HepG2 (cell line): ENCODE data around the gene SRP72. TPM values are rescaled to one million over a fixed set of nuclear protein-coding genes. Genes with fewer than 3 reads are reported as not detected.
A peak's percentile ranks its signal among the peaks of the same experiment; 100 is the strongest.

Source experiments
- KLF16 ChIP-seq, 2 experiments: sonication (generic) in 1 of 2; formaldehyde crosslinking in 1 of 2; IDR thresholded peaks; 2 replicates each; pipeline versions ENCODE4 v1.6.1 to v1.8.0; 2016 to 2023; ENCODE audit warnings: missing genetic modification reagents in 2 of 2, missing compliant biosample characterization in 1 of 2
- KLF9 ChIP-seq: IDR thresholded peaks from 2 replicates; pipeline ENCODE4 v1.6.1; 2016; ENCODE audit warnings: low read depth
- NCOA5 ChIP-seq: sonication (generic); formaldehyde crosslinking; IDR thresholded peaks from 2 replicates; pipeline ENCODE4 v1.4.0; 2020; ENCODE audit warnings: missing genetic modification reagents
- NFIC ChIP-seq: IDR thresholded peaks from 2 replicates; pipeline ENCODE4 v1.6.1; 2012; ENCODE audit warnings: mild to moderate bottlenecking, low read length, inconsistent platforms
- POLR2AphosphoS5 ChIP-seq: IDR thresholded peaks from 2 replicates; pipeline ENCODE4 v1.6.1; 2012; ENCODE audit warnings: low read depth, low read length
- RBM39 ChIP-seq: fragments of 200-400 bp; formaldehyde crosslinking; IDR thresholded peaks from one replicate; pipeline ENCODE4 v1.6.1; 2018; ENCODE audit warnings: antibody characterized with exemption, mild to moderate bottlenecking, low read depth, low read length; ENCODE audit not compliant: poor library complexity, severe bottlenecking
- SALL1 ChIP-seq: sonication (generic); formaldehyde crosslinking; IDR thresholded peaks from 2 replicates; pipeline ENCODE4 v1.8.0; 2022; ENCODE audit warnings: mild to moderate bottlenecking, missing genetic modification reagents
- SIX4 ChIP-seq: sonication (generic); formaldehyde crosslinking; IDR thresholded peaks from 2 replicates; pipeline ENCODE4 v1.4.0; 2020; ENCODE audit warnings: missing genetic modification reagents
- SOX13 ChIP-seq, 3 experiments: fragments of 450-650 bp in 1 of 3; sonication (generic) in 1 of 3; formaldehyde crosslinking in 1 of 3; IDR thresholded peaks in 2 of 3; conservative IDR thresholded peaks in 1 of 3; 2 replicates each; pipeline versions ENCODE4 v1.5.0 to v1.6.1; 2016 to 2020; ENCODE audit warnings: antibody characterized with exemption in 1 of 3, mild to moderate bottlenecking in 1 of 3, missing compliant biosample characterization in 1 of 3, missing genetic modification reagents in 1 of 3, moderate library complexity in 1 of 3
- TEAD2 ChIP-seq: sonication (generic); formaldehyde crosslinking; IDR thresholded peaks from 2 replicates; pipeline ENCODE4 v1.9.0; 2021; ENCODE audit warnings: missing genetic modification reagents
- ZMYM2 ChIP-seq: sonication (generic); formaldehyde crosslinking; IDR thresholded peaks from 2 replicates; pipeline ENCODE4 v1.8.0; 2022; ENCODE audit warnings: mild to moderate bottlenecking, missing genetic modification reagents
- ZNF331 ChIP-seq: sonication (generic); formaldehyde crosslinking; IDR thresholded peaks from 2 replicates; pipeline ENCODE4 v1.4.0; 2020; ENCODE audit warnings: missing genetic modification reagents
- ZNF350 ChIP-seq: sonication (generic); formaldehyde crosslinking; IDR thresholded peaks from 2 replicates; pipeline ENCODE4 v1.4.0; 2020; ENCODE audit warnings: mild to moderate bottlenecking, low read depth, missing genetic modification reagents, borderline replicate concordance
- ZNF468 ChIP-seq: sonication (generic); formaldehyde crosslinking; IDR thresholded peaks from 2 replicates; pipeline ENCODE4 v1.8.0; 2022; ENCODE audit warnings: mild to moderate bottlenecking, moderate library complexity, missing genetic modification reagents
- ZNF530 ChIP-seq: sonication (generic); formaldehyde crosslinking; IDR thresholded peaks from 2 replicates; pipeline ENCODE4 v1.5.0; 2020; ENCODE audit warnings: low read depth, mild to moderate bottlenecking, missing genetic modification reagents
- ZNF768 ChIP-seq: sonication (generic); formaldehyde crosslinking; IDR thresholded peaks from 2 replicates; pipeline ENCODE4 v1.4.0; 2020; ENCODE audit warnings: missing genetic modification reagents
- ZSCAN9 ChIP-seq: IDR thresholded peaks from 2 replicates; pipeline ENCODE4 v1.6.1; 2016; ENCODE audit warnings: borderline replicate concordance
- polyA plus RNA-seq, 8 experiments: library from polyadenylated mRNA; depleted of rRNA in 3 of 8; stranded (reverse) in 7 of 8; unstranded in 1 of 8; fragments of >200 nt; fragmentation: Illumina TruSeq in 4 of 8; extraction: Trizol in 4 of 8; gene quantifications; 2 replicates each; pipeline versions ENCODE4 v1.2.1 to v1.2.3, GENCODE V29; 2011 to 2016; ENCODE audit warnings: low read depth in 4 of 8, missing spikeins in 1 of 8, mixed read lengths in 1 of 8; ENCODE audit not compliant: insufficient read depth in 1 of 8
- total RNA-seq, 5 experiments: library from RNA; depleted of rRNA; stranded (reverse); fragments of >200 nt; fragmentation: Illumina TruSeq; extraction: Trizol; gene quantifications; 2 replicates each; pipeline ENCODE4 v1.2.3, GENCODE V29; 2016; ENCODE audit warnings: low read depth in 1 of 5
- TF ChIP-seq, protein P1 (sequence below): sonication (generic); formaldehyde crosslinking; IDR thresholded peaks from 2 replicates; pipeline ENCODE4 v1.4.0; 2020; ENCODE audit warnings: mild to moderate bottlenecking, missing genetic modification reagents
- TF ChIP-seq, protein P2 (sequence below): sonication (generic); formaldehyde crosslinking; IDR thresholded peaks from 2 replicates; pipeline ENCODE4 v1.4.0; 2020; ENCODE audit warnings: mild to moderate bottlenecking, missing genetic modification reagents
- TF ChIP-seq, protein P3 (sequence below): fragments of 450-650 bp; IDR thresholded peaks from 2 replicates; pipeline ENCODE4 v1.6.1; 2017

Gene SRP72
- total and polyA plus RNA-seq, 2 of the 13 experiments (the other 11 are each of a cell fraction or from before 2014, with no cell fraction given), result 64.9 to 75.6 TPM

DNA sequence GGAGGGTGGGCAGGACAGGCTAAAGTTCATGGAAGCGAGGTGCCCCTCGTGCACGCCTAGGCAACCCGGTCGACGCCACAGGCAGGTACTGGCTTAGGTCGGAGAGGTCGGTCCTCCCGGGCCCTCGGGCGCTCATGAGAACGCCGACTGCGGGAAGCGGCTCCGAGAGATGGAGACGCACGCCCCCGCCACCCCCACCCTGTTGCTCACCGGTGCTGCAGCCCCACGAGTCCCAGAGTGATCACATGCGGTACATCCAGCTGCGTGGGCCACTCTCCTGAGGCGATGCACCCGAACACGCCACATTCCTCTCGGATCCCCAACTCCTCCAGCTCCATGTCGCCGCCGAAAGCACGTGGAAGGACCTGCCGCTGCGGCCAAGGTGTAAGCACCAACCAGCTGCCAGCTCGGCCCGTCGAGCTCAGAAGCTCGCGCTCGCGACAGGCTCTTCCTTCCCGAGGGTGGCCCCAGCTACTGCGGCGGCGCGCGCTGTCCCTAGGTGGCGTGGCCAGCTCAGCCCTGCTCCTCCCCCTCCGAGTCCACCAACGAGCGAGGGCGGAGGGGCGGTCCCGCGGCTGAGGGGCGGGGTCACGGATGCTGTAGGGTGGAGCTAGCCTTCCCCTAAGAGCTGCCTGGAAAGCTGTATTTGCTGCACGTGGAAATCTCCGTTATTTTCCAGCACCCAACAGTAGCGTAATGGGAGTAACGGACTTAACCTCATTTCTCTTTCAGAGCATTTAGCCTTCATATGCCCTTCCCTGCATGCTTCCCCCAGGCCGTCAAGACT, 32.1 kb upstream of the SRP72 start, which contains the start of gene PPAT (continued):
- TF ChIP-seq, protein P1, sequence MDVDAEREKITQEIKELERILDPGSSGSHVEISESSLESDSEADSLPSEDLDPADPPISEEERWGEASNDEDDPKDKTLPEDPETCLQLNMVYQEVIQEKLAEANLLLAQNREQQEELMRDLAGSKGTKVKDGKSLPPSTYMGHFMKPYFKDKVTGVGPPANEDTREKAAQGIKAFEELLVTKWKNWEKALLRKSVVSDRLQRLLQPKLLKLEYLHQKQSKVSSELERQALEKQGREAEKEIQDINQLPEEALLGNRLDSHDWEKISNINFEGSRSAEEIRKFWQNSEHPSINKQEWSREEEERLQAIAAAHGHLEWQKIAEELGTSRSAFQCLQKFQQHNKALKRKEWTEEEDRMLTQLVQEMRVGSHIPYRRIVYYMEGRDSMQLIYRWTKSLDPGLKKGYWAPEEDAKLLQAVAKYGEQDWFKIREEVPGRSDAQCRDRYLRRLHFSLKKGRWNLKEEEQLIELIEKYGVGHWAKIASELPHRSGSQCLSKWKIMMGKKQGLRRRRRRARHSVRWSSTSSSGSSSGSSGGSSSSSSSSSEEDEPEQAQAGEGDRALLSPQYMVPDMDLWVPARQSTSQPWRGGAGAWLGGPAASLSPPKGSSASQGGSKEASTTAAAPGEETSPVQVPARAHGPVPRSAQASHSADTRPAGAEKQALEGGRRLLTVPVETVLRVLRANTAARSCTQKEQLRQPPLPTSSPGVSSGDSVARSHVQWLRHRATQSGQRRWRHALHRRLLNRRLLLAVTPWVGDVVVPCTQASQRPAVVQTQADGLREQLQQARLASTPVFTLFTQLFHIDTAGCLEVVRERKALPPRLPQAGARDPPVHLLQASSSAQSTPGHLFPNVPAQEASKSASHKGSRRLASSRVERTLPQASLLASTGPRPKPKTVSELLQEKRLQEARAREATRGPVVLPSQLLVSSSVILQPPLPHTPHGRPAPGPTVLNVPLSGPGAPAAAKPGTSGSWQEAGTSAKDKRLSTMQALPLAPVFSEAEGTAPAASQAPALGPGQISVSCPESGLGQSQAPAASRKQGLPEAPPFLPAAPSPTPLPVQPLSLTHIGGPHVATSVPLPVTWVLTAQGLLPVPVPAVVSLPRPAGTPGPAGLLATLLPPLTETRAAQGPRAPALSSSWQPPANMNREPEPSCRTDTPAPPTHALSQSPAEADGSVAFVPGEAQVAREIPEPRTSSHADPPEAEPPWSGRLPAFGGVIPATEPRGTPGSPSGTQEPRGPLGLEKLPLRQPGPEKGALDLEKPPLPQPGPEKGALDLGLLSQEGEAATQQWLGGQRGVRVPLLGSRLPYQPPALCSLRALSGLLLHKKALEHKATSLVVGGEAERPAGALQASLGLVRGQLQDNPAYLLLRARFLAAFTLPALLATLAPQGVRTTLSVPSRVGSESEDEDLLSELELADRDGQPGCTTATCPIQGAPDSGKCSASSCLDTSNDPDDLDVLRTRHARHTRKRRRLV (CRISPR knock-in tag), result peak; percentile 84
- TF ChIP-seq ZMYM2 (CRISPR knock-in tag) (peak; percentile 72; the same call in 1 of the 2 replicates), NCOA5 (CRISPR knock-in tag) (no peak), ZSCAN9 (CRISPR knock-in tag) (0 out of 2 replicates have a peak, but pooled peaks have one; percentile 17), SIX4 (CRISPR knock-in tag) (no peak), ZNF331 (CRISPR knock-in tag) (peak; percentile 4; the same call in 1 of the 2 replicates), KLF16 (CRISPR knock-in tag; IDR thresholded peaks at IDR 0.05) (peak in 1 of 2 experiments; percentile 53; a peak in 1 of 4 replicates), ZNF768 (CRISPR knock-in tag) (peak; percentile 54; the same call in 1 of the 2 replicates), NFIC (no peak), ZNF350 (CRISPR knock-in tag) (peak; percentile 76; the same call in 1 of the 2 replicates), ZNF530 (no peak), TEAD2 (CRISPR knock-in tag) (no peak), ZNF468 (no peak; the same call in 1 of the 2 replicates), KLF9 (no peak), SOX13 (IDR thresholded peaks at IDR 0.05) (no peak), SOX13 (CRISPR knock-in tag; conservative IDR thresholded peaks at IDR 0.05 in 1 of 2, IDR thresholded peaks at IDR 0.05 in 1 of 2) (no peak; a peak in 1 of 4 replicates), SALL1 (peak; percentile 63), RBM39 (no peak), POLR2AphosphoS5 (peak; percentile 83)
- TF ChIP-seq, protein P2, sequence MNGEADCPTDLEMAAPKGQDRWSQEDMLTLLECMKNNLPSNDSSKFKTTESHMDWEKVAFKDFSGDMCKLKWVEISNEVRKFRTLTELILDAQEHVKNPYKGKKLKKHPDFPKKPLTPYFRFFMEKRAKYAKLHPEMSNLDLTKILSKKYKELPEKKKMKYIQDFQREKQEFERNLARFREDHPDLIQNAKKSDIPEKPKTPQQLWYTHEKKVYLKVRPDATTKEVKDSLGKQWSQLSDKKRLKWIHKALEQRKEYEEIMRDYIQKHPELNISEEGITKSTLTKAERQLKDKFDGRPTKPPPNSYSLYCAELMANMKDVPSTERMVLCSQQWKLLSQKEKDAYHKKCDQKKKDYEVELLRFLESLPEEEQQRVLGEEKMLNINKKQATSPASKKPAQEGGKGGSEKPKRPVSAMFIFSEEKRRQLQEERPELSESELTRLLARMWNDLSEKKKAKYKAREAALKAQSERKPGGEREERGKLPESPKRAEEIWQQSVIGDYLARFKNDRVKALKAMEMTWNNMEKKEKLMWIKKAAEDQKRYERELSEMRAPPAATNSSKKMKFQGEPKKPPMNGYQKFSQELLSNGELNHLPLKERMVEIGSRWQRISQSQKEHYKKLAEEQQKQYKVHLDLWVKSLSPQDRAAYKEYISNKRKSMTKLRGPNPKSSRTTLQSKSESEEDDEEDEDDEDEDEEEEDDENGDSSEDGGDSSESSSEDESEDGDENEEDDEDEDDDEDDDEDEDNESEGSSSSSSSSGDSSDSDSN, result peak; percentile 93
- TF ChIP-seq, protein P3, sequence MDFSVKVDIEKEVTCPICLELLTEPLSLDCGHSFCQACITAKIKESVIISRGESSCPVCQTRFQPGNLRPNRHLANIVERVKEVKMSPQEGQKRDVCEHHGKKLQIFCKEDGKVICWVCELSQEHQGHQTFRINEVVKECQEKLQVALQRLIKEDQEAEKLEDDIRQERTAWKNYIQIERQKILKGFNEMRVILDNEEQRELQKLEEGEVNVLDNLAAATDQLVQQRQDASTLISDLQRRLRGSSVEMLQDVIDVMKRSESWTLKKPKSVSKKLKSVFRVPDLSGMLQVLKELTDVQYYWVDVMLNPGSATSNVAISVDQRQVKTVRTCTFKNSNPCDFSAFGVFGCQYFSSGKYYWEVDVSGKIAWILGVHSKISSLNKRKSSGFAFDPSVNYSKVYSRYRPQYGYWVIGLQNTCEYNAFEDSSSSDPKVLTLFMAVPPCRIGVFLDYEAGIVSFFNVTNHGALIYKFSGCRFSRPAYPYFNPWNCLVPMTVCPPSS, result no peak
